NAMALWA (cell line): ENCODE measurements around the gene USP17L26.
"Not testable (repeated sequence)": the region's sequence is repeated elsewhere in the genome, so short reads cannot be mapped to it uniquely, and the experiment has no call there.

Experiments
- DNase-seq: peaks from one replicate; pipeline ENCODE4 v3.0.0-alpha.2; 2015; ENCODE audit warnings: low spot score

Gene USP17L26

GRCh38 chr4:9334358-9334757 lies at the start of gene USP17L26:
TSS of gene USP17L26 (plus strand) at chr4:9334658. CDS start at chr4:9334658, 0 bp downstream.
- DNase-seq, result not testable (repeated sequence)

- DNase-seq, result not testable (repeated sequence)
Measured at GRCh38 chr4:9324191-9324590, 10.3 kb upstream of the USP17L26 start.

- not testable (repeated sequence) for DNase-seq
Measured at GRCh38 chr4:9324865-9325264, 9.6 kb upstream of the USP17L26 start, which contains the start of gene USP17L24. TSS of gene USP17L24 (plus strand) at chr4:9325165. CDS start at chr4:9325165, 0 bp downstream.

- not testable (repeated sequence) for DNase-seq
Measured at GRCh38 chr4:9329611-9330010, 4.8 kb upstream of the USP17L26 start, which contains the start of gene USP17L25. TSS of gene USP17L25 (plus strand) at chr4:9329911. CDS start at chr4:9329911, 0 bp downstream.

- DNase-seq, result not testable (repeated sequence)
Measured at GRCh38 chr4:9339103-9339502, 4.6 kb downstream of the USP17L26 start, which contains the start of gene USP17L5. TSS of gene USP17L5 (plus strand) at chr4:9339403. CDS start at chr4:9339403, 0 bp downstream.

- DNase-seq, result not testable (repeated sequence)
Measured at GRCh38 chr4:9343848-9344247, 9.4 kb downstream of the USP17L26 start, which contains the start of gene USP17L27. TSS of gene USP17L27 (plus strand) at chr4:9344148. CDS start at chr4:9344148, 0 bp downstream.

GRCh38 chr4:9348593-9348992 lies 14.1 kb downstream of the USP17L26 start, which contains the start of gene USP17L28:
TSS of gene USP17L28 (plus strand) at chr4:9348893. CDS start at chr4:9348893, 0 bp downstream.
- DNase-seq, result not testable (repeated sequence)

- DNase-seq, result not testable (repeated sequence)
Measured at GRCh38 chr4:9350866-9351265, 16.4 kb downstream of the USP17L26 start.

- not testable (repeated sequence) for DNase-seq
Measured at GRCh38 chr4:9353338-9353737, 18.9 kb downstream of the USP17L26 start, which contains the start of gene USP17L29. TSS of gene USP17L29 (plus strand) at chr4:9353638. CDS start at chr4:9353638, 0 bp downstream.

- not testable (repeated sequence) for DNase-seq
Measured at GRCh38 chr4:9362829-9363228, 28.4 kb downstream of the USP17L26 start, which contains the start of gene USP17L30. TSS of gene USP17L30 (plus strand) at chr4:9363129. CDS start at chr4:9363129, 0 bp downstream.

GRCh38 chr4:9379881-9380280 lies 45.4 kb downstream of the USP17L26 start:
- DNase-seq, result not testable (repeated sequence)

- DNase-seq, result not testable (repeated sequence)
Measured at GRCh38 chr4:9381012-9381534, 46.6 kb downstream of the USP17L26 start.

- no peak for DNase-seq
Measured at GRCh38 chr4:9384126-9384525, 49.7 kb downstream of the USP17L26 start.
